K562 (cell line): ENCODE measurements around the gene NRXN3. TPM values are rescaled to one million over a fixed set of nuclear protein-coding genes. Genes with fewer than 3 reads are reported as not detected.

Source experiments
- ATAC-seq: fragments of 200-7000 bp; cut with Tn5 transposase; 3 replicates; pipeline ENCODE4 v1.9.1; 2020; ENCODE audit warnings: moderate library complexity
- BruUV-seq: library from RNA; stranded (reverse); fragments of 400-500 nt; replicated peaks from 2 replicates; lab custom pipeline; 2021; lab: Mats Ljungman, UMichigan
- CTCF ChIA-PET: fragments of 300-600 bp; formaldehyde crosslinking; extraction: SDS; loops from one replicate; lab custom pipeline; 2021; ENCODE audit warnings: low intra/inter-chr PET ratio; lab: Yijun Ruan, JAX
- POLR2A ChIA-PET: fragments of 300-600, 350-650 bp; sonication (Branson Sonifier 250); formaldehyde crosslinking; extraction: SDS; loops from one replicate; lab custom pipeline; 2021; ENCODE audit warnings: antibody characterized with exemption, inconsistent platforms; lab: Yijun Ruan, JAX
- DNase-seq, 4 experiments: peaks; one replicate each; pipeline versions ENCODE4 v3.0.0 to v3.0.0-alpha.2; 2011 to 2018; ENCODE audit warnings: low spot score in 3 of 4, mixed read lengths in 3 of 4; ENCODE audit errors: extremely low read depth in 1 of 4
- FAIRE-seq: peaks from 2 replicates; lab custom pipeline; 2011; peaks lifted over from hg19 to GRCh38; lab: Jason Lieb, UNC
- H2AFZ ChIP-seq: 2 replicates; pipeline ENCODE4 v1.6.0; 2011; ENCODE audit warnings: low read depth, low read length, control low read depth, inconsistent platforms
- H3K27ac ChIP-seq: fragments of 200-600 bp; 3 replicates; pipeline ENCODE4 v1.8.0; 2011; ENCODE audit warnings: low read depth, mild to moderate bottlenecking, control low read depth, inconsistent platforms, low read length, moderate library complexity, mixed read lengths; ENCODE audit errors: extremely low read depth
- H3K27me3 ChIP-seq, 2 experiments: fragments of 300-600 bp in 1 of 2; 2 replicates in 1 of 2; 3 replicates in 1 of 2; pipeline versions ENCODE4 v1.6.0 to v1.8.0; 2011; ENCODE audit warnings: inconsistent platforms in 2 of 2, low read length in 2 of 2, mild to moderate bottlenecking in 1 of 2, mixed read lengths in 1 of 2, moderate library complexity in 1 of 2; ENCODE audit not compliant: control insufficient read depth in 2 of 2, insufficient read depth in 2 of 2
- H3K36me3 ChIP-seq: fragments of 300-600 bp; 3 replicates; pipeline ENCODE4 v1.8.0; 2011; ENCODE audit warnings: mild to moderate bottlenecking, low read length, inconsistent platforms; ENCODE audit not compliant: control insufficient read depth, insufficient read depth
- H3K4me1 ChIP-seq, 2 experiments: fragments of 200-600 bp in 1 of 2; replicated peaks in 1 of 2; 2 replicates in 1 of 2; 3 replicates in 1 of 2; pipeline versions ENCODE4 v1.5.1 to v1.8.0; 2011; ENCODE audit warnings: inconsistent platforms in 2 of 2, low read length in 2 of 2, mild to moderate bottlenecking in 1 of 2, mixed read lengths in 1 of 2, moderate library complexity in 1 of 2; ENCODE audit not compliant: control insufficient read depth in 2 of 2, insufficient read depth in 2 of 2
- H3K4me2 ChIP-seq: 2 replicates; pipeline ENCODE4 v1.6.1; 2011; ENCODE audit warnings: low read length, control low read depth, inconsistent platforms, mixed read lengths; ENCODE audit not compliant: insufficient read depth
- H3K4me3 ChIP-seq: fragments of 200-600 bp; sonication (generic), shearing (Covaris generic); 2 replicates; pipeline ENCODE4 v1.5.1; 2016; ENCODE audit warnings: control low read depth, inconsistent platforms
- H3K79me2 ChIP-seq: fragments of 200-600 bp; 3 replicates; pipeline ENCODE4 v1.8.0; 2011; ENCODE audit warnings: low read length, inconsistent platforms; ENCODE audit not compliant: control insufficient read depth, insufficient read depth
- H3K9ac ChIP-seq, 2 experiments: 2 replicates each; pipeline versions ENCODE4 v1.6.0 to v1.6.1; 2011; ENCODE audit warnings: low read depth in 2 of 2, low read length in 2 of 2, control low read depth in 1 of 2, inconsistent platforms in 1 of 2, mild to moderate bottlenecking in 1 of 2, mixed read lengths in 1 of 2; ENCODE audit not compliant: insufficient read depth in 1 of 2
- H3K9me1 ChIP-seq: one replicate; pipeline ENCODE4 v1.6.0; 2011; ENCODE audit warnings: inconsistent platforms, mild to moderate bottlenecking, low read length, moderate library complexity; ENCODE audit not compliant: control insufficient read depth, insufficient read depth
- H3K9me3 ChIP-seq: replicated peaks from 2 replicates; pipeline ENCODE4 v1.5.1; 2011; ENCODE audit warnings: low read depth, low read length, inconsistent platforms; ENCODE audit not compliant: control insufficient read depth, insufficient read depth
- H4K20me1 ChIP-seq: replicated peaks from 2 replicates; pipeline ENCODE4 v1.6.1; 2011; ENCODE audit warnings: low read length, inconsistent platforms, mixed read lengths; ENCODE audit not compliant: control insufficient read depth, insufficient read depth
- CBX2 ChIP-seq: fragments of 200-600 bp; sonication (generic); IDR thresholded peaks from one replicate; pipeline ENCODE4 v1.6.1; 2012; ENCODE audit warnings: mild to moderate bottlenecking, low read length, inconsistent platforms; ENCODE audit not compliant: insufficient read depth, poor library complexity, severe bottlenecking
- CCAR2 ChIP-seq: fragments of 200-400 bp; formaldehyde crosslinking; IDR thresholded peaks from 2 replicates; pipeline ENCODE4 v1.6.1; 2017; ENCODE audit warnings: mild to moderate bottlenecking, low read depth, low read length
- ELF1 ChIP-seq: fragments of 200-800 bp; sonication (Bioruptor generic); IDR thresholded peaks from 2 replicates; pipeline ENCODE4 v1.6.1; 2016; ENCODE audit warnings: missing genetic modification characterization, missing compliant biosample characterization
- HLTF ChIP-seq: fragments of 450-650 bp; IDR thresholded peaks from 2 replicates; pipeline ENCODE4 v1.6.1; 2016
- HMG20B ChIP-seq: fragments of 250-450 bp; sonication (Bioruptor Pico); IDR thresholded peaks from 2 replicates; pipeline ENCODE4 v1.5.0; 2021; ENCODE audit warnings: mild to moderate bottlenecking
- KHSRP ChIP-seq: fragments of 450-650 bp; IDR thresholded peaks from 2 replicates; pipeline ENCODE4 v1.6.1; 2017
- MCM3 ChIP-seq: fragments of 450-650 bp; IDR thresholded peaks from 2 replicates; pipeline ENCODE4 v1.6.1; 2016
- MTA2 ChIP-seq: fragments of 450-650 bp; IDR thresholded peaks from 2 replicates; pipeline ENCODE4 v1.6.1; 2016; ENCODE audit warnings: low read depth
- RERE ChIP-seq: sonication (generic); formaldehyde crosslinking; IDR thresholded peaks from 2 replicates; pipeline ENCODE4 v1.8.0; 2023; ENCODE audit warnings: missing genetic modification reagents, mild to moderate bottlenecking, borderline replicate concordance
- ZNF212 ChIP-seq: fragments of 450-650 bp; formaldehyde crosslinking; IDR thresholded peaks from 2 replicates; pipeline ENCODE4 v1.4.0; 2020; ENCODE audit warnings: mild to moderate bottlenecking
- ZNF589 ChIP-seq: fragments of 200-800 bp; sonication (Bioruptor generic); IDR thresholded peaks from 2 replicates; pipeline ENCODE4 v1.6.1; 2016; ENCODE audit warnings: low read depth, missing genetic modification characterization, missing compliant biosample characterization
- ZNF740 ChIP-seq, 3 experiments: fragments of 200-800 bp in 1 of 3; sonication (Bioruptor generic) in 1 of 3; sonication (generic) in 1 of 3; formaldehyde crosslinking in 1 of 3; IDR thresholded peaks; 2 replicates each; pipeline versions ENCODE4 v1.6.1 to v1.8.0; 2016 to 2022; ENCODE audit warnings: mild to moderate bottlenecking in 2 of 3, missing compliant biosample characterization in 2 of 3, missing genetic modification characterization in 2 of 3, missing genetic modification reagents in 1 of 3
- ZNF76 ChIP-seq: fragments of 250-450 bp; sonication (Bioruptor Pico); IDR thresholded peaks from 2 replicates; pipeline ENCODE4 v1.4.0; 2020; ENCODE audit warnings: mild to moderate bottlenecking, moderate library complexity, borderline replicate concordance
- WGBS: fragments of 100-300 bp; shearing (Covaris generic); methylation state at CpG from one replicate; pipeline ENCODE4 v1.1.6; 2016; ENCODE audit warnings: low coverage, mixed read lengths; ENCODE audit not compliant: insufficient coverage; ENCODE audit errors: missing lambda C conversion rate; 5-methylcytosine and 5-hydroxymethylcytosine counted together
- in situ Hi-C: fragments of 300-500 bp; cut with MboI; formaldehyde crosslinking; loops from 4 replicates; pipeline ENCODE4 v1.15.0; 2018; ENCODE audit warnings: inconsistent platforms, mixed read lengths
- intact Hi-C: fragments of 100-400 bp; cut with micrococcal nuclease; formaldehyde crosslinking; loops from 2 replicates; pipeline ENCODE4 v1.14.2; 2022
- polyA plus RNA-seq, 8 experiments: library from polyadenylated mRNA; depleted of rRNA in 4 of 8; stranded (reverse) in 5 of 8; unstranded in 3 of 8; fragments of >200 nt; fragmentation: Nextera tagmentation in 2 of 8; fragmentation: Illumina TruSeq in 1 of 8; extraction: Ambion mirVana in 2 of 8; extraction: Trizol in 1 of 8; gene quantifications; 2 replicates each; pipeline versions ENCODE4 v1.2.1 to v1.2.3, GENCODE V29; 2011 to 2014; ENCODE audit warnings: inconsistent platforms in 1 of 8, missing spikeins in 1 of 8
- total RNA-seq, 7 experiments: library from RNA; depleted of rRNA in 6 of 7; stranded (reverse); fragments of >200 nt in 6 of 7; fragmentation: Illumina TruSeq in 2 of 7; extraction: Trizol in 2 of 7; gene quantifications; 2 replicates each; pipeline versions ENCODE4 v1.2.1 to v1.2.3, GENCODE V29; 2011 to 2021; ENCODE audit warnings: low replicate concordance in 1 of 7

NRXN3 gene
- total and polyA plus RNA-seq, 9 of the 15 experiments (the other 6 are each of a cell fraction or from before 2014, with no cell fraction given): 0.09 TPM; not detected in 8

- ATAC-seq: no peak
- Histone ChIP-seq H3K9ac (no peak overlapping the region), H3K27me3 (no peaks in the 10 kb centered on the region), H3K4me1 (no peaks in the 10 kb centered on the region), H3K4me2 (no peak overlapping the region), H3K4me3 (no peak overlapping the region), H3K27ac (no peak overlapping the region), H2AFZ (no peak overlapping the region), H3K36me3 (no peaks in the 10 kb centered on the region), H3K9me1 (no peaks in the 10 kb centered on the region), H3K9me3 (no peaks in the 10 kb centered on the region), H4K20me1 (no peaks in the 10 kb centered on the region), H3K79me2 (no peaks in the 10 kb centered on the region)
- 0% methylated on average over 3 of the region's 3 CpGs for WGBS
- intact Hi-C loops: no loop called here
- in situ Hi-C loops: no loop called here
- DNase-seq: no peak
- BruUV-seq: no TSS peak
- TF ChIP-seq MTA2 (no peak), CCAR2 (no peak), HLTF (no peak), HMG20B (CRISPR knock-in tag) (no peak), RERE (CRISPR knock-in tag) (no peak), MCM3 (no peak), KHSRP (no peak), ZNF76 (CRISPR knock-in tag) (no peak), CBX2 (no peak), ELF1 (no peak), ZNF212 (CRISPR knock-in tag) (no peak), ZNF740 (CRISPR knock-in tag; IDR thresholded peaks at IDR 0.05) (no peak), ZNF740 (tag; IDR thresholded peaks at IDR 0.05) (no peak), ZNF589 (CRISPR knock-in tag) (no peak)
- no peak for FAIRE-seq
- ChIA-PET CTCF (no interaction called here), POLR2A (no interaction called here)
Observed at GRCh38 chr14:78698991-78699390, 528.8 kb downstream of the NRXN3 start.
